Endothelial cell of umbilical vein (primary cell): Measurements from ENCODE around the gene ALPL. TPM values are rescaled to one million over a fixed set of nuclear protein-coding genes. Genes with fewer than 3 reads are reported as not detected.

Experiments
- BruUV-seq: library from RNA; stranded (reverse); fragments of 400-500 nt; replicated peaks from 2 replicates; lab custom pipeline; 2021; lab: Mats Ljungman, UMichigan
- CTCF ChIA-PET: fragments of 300-600, 350-600 bp; sonication (Branson Sonifier 250); formaldehyde crosslinking; loops from one replicate; lab custom pipeline; 2021; ENCODE audit warnings: antibody characterized with exemption, inconsistent platforms; lab: Charles Lee
- POLR2A ChIA-PET: fragments of 300-600, 350-600 bp; sonication (Branson Sonifier 250); formaldehyde crosslinking; loops from one replicate; lab custom pipeline; 2021; ENCODE audit warnings: antibody characterized with exemption, inconsistent platforms; lab: Charles Lee
- DNase-seq: peaks from one replicate; pipeline ENCODE4 v3.0.0-alpha.2; 2011; ENCODE audit warnings: low read depth, low spot score
- FAIRE-seq: peaks from 2 replicates; lab custom pipeline; 2011; peaks lifted over from hg19 to GRCh38; lab: Jason Lieb, UNC
- H2AFZ ChIP-seq: 2 replicates; pipeline ENCODE4 v1.6.0; 2012; ENCODE audit warnings: low read depth, low read length, control low read depth, inconsistent platforms
- H3K27ac ChIP-seq: 2 replicates; pipeline ENCODE4 v1.5.1; 2011; ENCODE audit warnings: low read depth, mild to moderate bottlenecking, control low read depth, low read length, moderate library complexity; ENCODE audit not compliant: insufficient read depth
- H3K27me3 ChIP-seq, 2 experiments: 2 replicates each; pipeline versions ENCODE4 v1.6.0 to v1.6.1; 2011; ENCODE audit warnings: low read length in 2 of 2, mixed read lengths in 1 of 2; ENCODE audit not compliant: control insufficient read depth in 2 of 2, insufficient read depth in 2 of 2
- H3K36me3 ChIP-seq, 2 experiments: 2 replicates in 1 of 2; 3 replicates in 1 of 2; pipeline ENCODE4 v1.5.1; 2011; ENCODE audit warnings: low read length in 2 of 2, mild to moderate bottlenecking in 1 of 2, moderate library complexity in 1 of 2; ENCODE audit not compliant: control insufficient read depth in 2 of 2, insufficient read depth in 2 of 2; ENCODE audit errors: extremely low read depth in 1 of 2
- H3K4me1 ChIP-seq: 3 replicates; pipeline ENCODE4 v1.5.1; 2011; ENCODE audit warnings: mild to moderate bottlenecking, low read length; ENCODE audit not compliant: control insufficient read depth, insufficient read depth; ENCODE audit errors: extremely low read depth
- H3K4me2 ChIP-seq: 2 replicates; pipeline ENCODE4 v1.6.1; 2011; ENCODE audit warnings: low read length, control low read depth, mixed read lengths; ENCODE audit not compliant: insufficient read depth
- H3K4me3 ChIP-seq, 3 experiments: fragments of 200-600 bp in 1 of 3; sonication (generic), shearing (Covaris generic) in 1 of 3; replicated peaks in 1 of 3; 2 replicates each; pipeline ENCODE4 v1.5.1; 2011 to 2016; ENCODE audit warnings: control low read depth in 3 of 3, low read length in 3 of 3, mild to moderate bottlenecking in 2 of 3, inconsistent platforms in 1 of 3, low read depth in 1 of 3, moderate library complexity in 1 of 3; ENCODE audit not compliant: insufficient read depth in 1 of 3
- H3K79me2 ChIP-seq: 2 replicates; pipeline ENCODE4 v1.6.0; 2012; ENCODE audit warnings: low read length, inconsistent platforms; ENCODE audit not compliant: control insufficient read depth, insufficient read depth
- H3K9ac ChIP-seq: replicated peaks from 2 replicates; pipeline ENCODE3; 2011; ENCODE audit warnings: low read length, control low read depth; ENCODE audit not compliant: insufficient read depth; ENCODE audit errors: extremely low read depth
- H3K9me1 ChIP-seq: replicated peaks from 3 replicates; pipeline ENCODE4 v1.6.0; 2011; ENCODE audit warnings: mild to moderate bottlenecking, low read length; ENCODE audit not compliant: control insufficient read depth, insufficient read depth; ENCODE audit errors: extremely low read depth
- H3K9me3 ChIP-seq: replicated peaks from 2 replicates; pipeline ENCODE4 v1.5.1; 2012; ENCODE audit warnings: low read length, inconsistent platforms; ENCODE audit not compliant: control insufficient read depth, insufficient read depth
- H4K20me1 ChIP-seq: replicated peaks from 2 replicates; pipeline ENCODE3; 2011; ENCODE audit warnings: mild to moderate bottlenecking, low read length; ENCODE audit not compliant: control insufficient read depth, insufficient read depth; ENCODE audit errors: extremely low read depth
- EZH2 ChIP-seq: IDR thresholded peaks from 2 replicates; pipeline ENCODE4 v1.6.1; 2012; ENCODE audit warnings: borderline replicate concordance, low read depth, mild to moderate bottlenecking, moderate library complexity, low read length, inconsistent platforms; ENCODE audit not compliant: severe bottlenecking
- FOS ChIP-seq: IDR thresholded peaks from 2 replicates; pipeline ENCODE4 v1.6.1; 2011; ENCODE audit warnings: mild to moderate bottlenecking, low read length, moderate library complexity, borderline replicate concordance; ENCODE audit not compliant: insufficient read depth
- GATA2 ChIP-seq: IDR thresholded peaks from 2 replicates; pipeline ENCODE4 v1.7.0; 2011; ENCODE audit warnings: low read depth, mild to moderate bottlenecking, moderate library complexity, mixed read lengths, low read length; ENCODE audit not compliant: insufficient read length, insufficient read depth
- JUN ChIP-seq: IDR thresholded peaks from 2 replicates; pipeline ENCODE4 v1.6.1; 2011; ENCODE audit warnings: borderline replicate concordance, low read depth; ENCODE audit not compliant: insufficient read length, insufficient read depth
- MYC ChIP-seq: IDR thresholded peaks from one replicate; pipeline ENCODE4 v1.6.1; 2011; ENCODE audit warnings: mild to moderate bottlenecking, low read depth, low read length
- POLR2A ChIP-seq: IDR thresholded peaks from 2 replicates; pipeline ENCODE4 v1.6.1; 2012; ENCODE audit warnings: low read depth, mild to moderate bottlenecking, control low read depth, low read length
- POLR2AphosphoS5 ChIP-seq: IDR thresholded peaks from 2 replicates; pipeline ENCODE4 v1.6.1; 2012; ENCODE audit warnings: low read depth, mild to moderate bottlenecking, control low read depth, low read length, moderate library complexity; ENCODE audit not compliant: insufficient read depth
- dilution Hi-C: fragments of 300-500 bp; cut with MboI; formaldehyde crosslinking; loops from one replicate; pipeline ENCODE4 v1.15.0; 2019; ENCODE audit warnings: low sequenced_read_pairs; ENCODE audit not compliant: extremely low pct_ligation_motif_present
- intact Hi-C: fragments of 100-400 bp; cut with micrococcal nuclease; formaldehyde crosslinking; loops from one replicate; pipeline ENCODE4 v1.10.0; 2022
- polyA plus RNA-seq, 4 experiments: library from polyadenylated mRNA; depleted of rRNA in 3 of 4; stranded (reverse) in 3 of 4; unstranded in 1 of 4; fragments of >200 nt; gene quantifications; 2 replicates each; pipeline versions ENCODE4 v1.2.1 to v1.2.3, GENCODE V29; 2011 to 2012; ENCODE audit warnings: missing spikeins in 1 of 4
- total RNA-seq: library from RNA; stranded (reverse); gene quantifications from 2 replicates; pipeline ENCODE4 v1.2.3, GENCODE V29; 2021
- TF ChIP-seq, protein P1 (sequence below): IDR thresholded peaks from 2 replicates; pipeline ENCODE4 v1.6.1; 2011; ENCODE audit not compliant: insufficient read depth, insufficient read length
- TF ChIP-seq, protein P2 (sequence below), 2 donors: IDR thresholded peaks; 1 replicate in 1 of 2; 2 replicates in 1 of 2; pipeline ENCODE4 v1.5.1; 2011; ENCODE audit warnings: low read length in 2 of 2, mild to moderate bottlenecking in 2 of 2, moderate library complexity in 2 of 2, control low read depth in 1 of 2, inconsistent platforms in 1 of 2, low read depth in 1 of 2; ENCODE audit not compliant: insufficient read depth in 1 of 2; ENCODE audit errors: extremely low read depth in 1 of 2

The ALPL gene
- total and polyA plus RNA-seq, 2 donors (not counting 3 experiments of a cell fraction or from before 2014, with no cell fraction given): 0.38 to 0.92 TPM

DNA sequence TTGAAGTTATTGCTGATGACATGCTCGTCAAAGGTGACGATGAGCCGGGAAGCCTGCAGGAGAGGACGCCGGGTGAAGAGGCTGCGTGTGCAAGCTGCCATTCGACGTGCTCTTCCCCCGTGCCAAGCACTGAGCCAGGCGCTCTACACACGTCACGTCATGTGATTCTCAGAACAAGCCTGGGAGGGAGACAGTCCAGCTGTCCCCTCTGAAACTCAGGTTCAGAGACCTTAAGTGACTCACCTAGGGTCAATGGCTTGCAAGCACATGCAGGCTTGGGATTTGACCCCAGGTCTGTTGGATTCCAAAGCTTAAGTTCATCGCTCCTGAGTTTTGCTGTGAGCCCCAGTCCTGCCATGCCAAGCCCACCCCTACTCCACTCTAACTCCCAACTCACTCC lies 102.8 kb downstream of the ALPL start:
- intact Hi-C loops (no loop called here), dilution Hi-C loops (no loop called here)
- Histone ChIP-seq H4K20me1 (no peaks in the 10 kb centered on the region), H3K9me3 (no peaks in the 10 kb centered on the region), H3K79me2 (no peaks in the 10 kb centered on the region), H3K4me3 (no peak overlapping the region), H3K9ac (no peak overlapping the region), H3K4me2 (no peak overlapping the region), H3K27me3 (peaks cover 0 to 2% of the 10 kb centered on the region in 2 experiments), H3K9me1 (no peaks in the 10 kb centered on the region), H3K4me1 (no peaks in the 10 kb centered on the region), H3K36me3 (no peaks in the 10 kb centered on the region), H3K27ac (no peak overlapping the region), H2AFZ (no peak overlapping the region)
- no TSS peak for BruUV-seq
- TF ChIP-seq POLR2AphosphoS5: no peak
- TF ChIP-seq FOS: no peak
- no peak for TF ChIP-seq MYC
- TF ChIP-seq, protein P1, sequence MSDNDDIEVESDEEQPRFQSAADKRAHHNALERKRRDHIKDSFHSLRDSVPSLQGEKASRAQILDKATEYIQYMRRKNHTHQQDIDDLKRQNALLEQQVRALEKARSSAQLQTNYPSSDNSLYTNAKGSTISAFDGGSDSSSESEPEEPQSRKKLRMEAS: no peak
- TF ChIP-seq, protein P2, sequence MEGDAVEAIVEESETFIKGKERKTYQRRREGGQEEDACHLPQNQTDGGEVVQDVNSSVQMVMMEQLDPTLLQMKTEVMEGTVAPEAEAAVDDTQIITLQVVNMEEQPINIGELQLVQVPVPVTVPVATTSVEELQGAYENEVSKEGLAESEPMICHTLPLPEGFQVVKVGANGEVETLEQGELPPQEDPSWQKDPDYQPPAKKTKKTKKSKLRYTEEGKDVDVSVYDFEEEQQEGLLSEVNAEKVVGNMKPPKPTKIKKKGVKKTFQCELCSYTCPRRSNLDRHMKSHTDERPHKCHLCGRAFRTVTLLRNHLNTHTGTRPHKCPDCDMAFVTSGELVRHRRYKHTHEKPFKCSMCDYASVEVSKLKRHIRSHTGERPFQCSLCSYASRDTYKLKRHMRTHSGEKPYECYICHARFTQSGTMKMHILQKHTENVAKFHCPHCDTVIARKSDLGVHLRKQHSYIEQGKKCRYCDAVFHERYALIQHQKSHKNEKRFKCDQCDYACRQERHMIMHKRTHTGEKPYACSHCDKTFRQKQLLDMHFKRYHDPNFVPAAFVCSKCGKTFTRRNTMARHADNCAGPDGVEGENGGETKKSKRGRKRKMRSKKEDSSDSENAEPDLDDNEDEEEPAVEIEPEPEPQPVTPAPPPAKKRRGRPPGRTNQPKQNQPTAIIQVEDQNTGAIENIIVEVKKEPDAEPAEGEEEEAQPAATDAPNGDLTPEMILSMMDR (IDR thresholded peaks at IDR 0.05; ENCODE audit: extremely low read depth in 1 of 2, insufficient read depth in 1 of 2, low read depth in 1 of 2, low read length in 2 of 2): no peak
- TF ChIP-seq EZH2: no peak
- TF ChIP-seq JUN: no peak
- TF ChIP-seq POLR2A: no peak
- TF ChIP-seq GATA2: no peak
- ChIA-PET CTCF (no interaction called here), POLR2A (no interaction called here)
- no peak for FAIRE-seq
- no peak for DNase-seq
